ENCODE results near the gene METTL14.

DNA sequence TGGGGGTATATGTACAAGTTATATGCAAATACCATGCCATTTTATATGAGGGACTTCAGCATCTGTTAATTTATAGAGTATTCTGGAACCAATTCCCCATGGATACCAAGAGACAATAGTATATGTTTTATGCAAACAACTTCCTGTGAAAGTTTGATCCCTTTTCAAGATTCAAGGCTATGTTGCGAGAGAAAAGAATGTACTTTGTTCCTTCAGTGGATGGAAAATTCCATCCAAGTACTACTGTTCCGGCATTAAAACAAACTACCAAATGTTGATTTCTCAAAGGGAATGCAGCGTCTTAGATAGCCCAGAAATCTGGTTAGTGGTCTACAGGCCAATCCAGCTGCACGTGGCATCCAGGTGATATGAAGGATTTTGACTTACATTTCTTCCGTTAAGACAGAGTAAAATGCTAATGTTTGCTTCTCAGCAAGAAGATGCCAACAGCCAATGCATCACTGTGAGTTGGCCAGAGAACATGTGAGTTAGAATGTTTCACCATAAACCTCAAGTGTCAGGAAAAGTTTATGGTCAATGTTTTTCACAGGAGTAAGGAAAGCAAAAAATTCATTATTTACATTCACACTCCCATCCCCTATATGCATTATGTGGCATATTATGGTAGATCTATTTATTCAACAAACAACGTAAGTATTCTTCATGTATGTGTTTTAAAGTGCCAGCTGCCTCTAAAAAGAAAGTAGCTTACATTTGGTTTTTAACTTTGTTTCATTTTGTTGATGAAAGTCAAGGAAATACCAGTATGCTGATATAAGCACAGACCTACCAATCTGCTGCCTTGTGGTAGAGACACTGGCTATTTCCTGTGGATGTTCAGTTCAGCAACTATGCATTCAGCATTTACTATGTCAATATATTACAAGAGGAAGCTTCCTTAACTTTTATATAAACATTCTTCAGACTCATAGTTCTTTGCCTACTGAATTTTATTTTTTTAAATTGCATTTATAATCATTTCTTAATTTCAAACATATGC lies 44.4 kb downstream of the METTL14 start:
- TF ChIP-seq, protein P1, sequence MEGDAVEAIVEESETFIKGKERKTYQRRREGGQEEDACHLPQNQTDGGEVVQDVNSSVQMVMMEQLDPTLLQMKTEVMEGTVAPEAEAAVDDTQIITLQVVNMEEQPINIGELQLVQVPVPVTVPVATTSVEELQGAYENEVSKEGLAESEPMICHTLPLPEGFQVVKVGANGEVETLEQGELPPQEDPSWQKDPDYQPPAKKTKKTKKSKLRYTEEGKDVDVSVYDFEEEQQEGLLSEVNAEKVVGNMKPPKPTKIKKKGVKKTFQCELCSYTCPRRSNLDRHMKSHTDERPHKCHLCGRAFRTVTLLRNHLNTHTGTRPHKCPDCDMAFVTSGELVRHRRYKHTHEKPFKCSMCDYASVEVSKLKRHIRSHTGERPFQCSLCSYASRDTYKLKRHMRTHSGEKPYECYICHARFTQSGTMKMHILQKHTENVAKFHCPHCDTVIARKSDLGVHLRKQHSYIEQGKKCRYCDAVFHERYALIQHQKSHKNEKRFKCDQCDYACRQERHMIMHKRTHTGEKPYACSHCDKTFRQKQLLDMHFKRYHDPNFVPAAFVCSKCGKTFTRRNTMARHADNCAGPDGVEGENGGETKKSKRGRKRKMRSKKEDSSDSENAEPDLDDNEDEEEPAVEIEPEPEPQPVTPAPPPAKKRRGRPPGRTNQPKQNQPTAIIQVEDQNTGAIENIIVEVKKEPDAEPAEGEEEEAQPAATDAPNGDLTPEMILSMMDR (IDR thresholded peaks at IDR 0.05; ENCODE audit: borderline replicate concordance, extremely low read depth, low read length, poor library complexity, severe bottlenecking): no peak
- no peak for TF ChIP-seq EZH2 (IDR thresholded peaks at IDR 0.05; ENCODE audit: borderline replicate concordance, low read depth, low read length, severe bottlenecking)

All from DND-41 (cell line).